K562 treated with DMSO at 1 percent for 24 hours (cell line): Measurements from ENCODE around the gene CRB2. TPM values are rescaled to one million over a fixed set of nuclear protein-coding genes. Genes with fewer than 3 reads are reported as not detected.

Source experiments
- total RNA-seq: library from RNA; unstranded; fragments of 300-600 nt; gene quantifications from 2 replicates; pipeline ENCODE4 v1.2.3, GENCODE V29; 2022; ENCODE audit warnings: low read depth; ENCODE audit not compliant: insufficient read depth

The CRB2 gene
- 0.68 TPM in 2 replicates for total RNA-seq

GRCh38 chr9:123355761-123356431 is at the start of gene CRB2:
Gene CRB2, plus strand, starts transcription at chr9:123356197. Its CDS starts 64 bp downstream, at chr9:123356261.

Other genes with a start within 250 kb of the CRB2 start
- 33.0 and 49.4 TPM in 2 replicates for gene STRBP, start 87.6 kb upstream of the CRB2 start, total RNA-seq